GM18502 (cell line): ENCODE measurements around the gene ACAP2.
A peak's percentile ranks its signal among the peaks of the same experiment; 100 is the strongest.
"Not testable (repeated sequence)": the region's sequence is repeated elsewhere in the genome, so short reads cannot be mapped to it uniquely, and the experiment has no call there.

Experiments
- ATAC-seq: cut with Tn5 transposase; IDR thresholded peaks from one replicate; pipeline ENCODE4 v1.9.1; 2021; ENCODE audit warnings: mild to moderate bottlenecking; ENCODE audit not compliant: unreplicated experiment, poor library complexity

ACAP2 gene

GRCh38 chr3:195394700-195395099, 48.1 kb downstream of the ACAP2 start:
- peak; percentile 20 for ATAC-seq

GRCh38 chr3:195394024-195394423, 48.8 kb downstream of the ACAP2 start:
- peak; percentile 80 for ATAC-seq

- ATAC-seq, result no peak
These were observed 54.4 kb downstream of the ACAP2 start for GRCh38 chr3:195388380-195388779.

GRCh38 chr3:195386739-195387138, 56.1 kb downstream of the ACAP2 start:
- ATAC-seq, result no peak

GRCh38 chr3:195385526-195385925, 57.3 kb downstream of the ACAP2 start:
- ATAC-seq, result no peak

GRCh38 chr3:195384952-195385351, 57.9 kb downstream of the ACAP2 start:
- no peak for ATAC-seq

- no peak for ATAC-seq
These were observed 70.6 kb downstream of the ACAP2 start for GRCh38 chr3:195372220-195372619.

GRCh38 chr3:195366200-195366925, 76.5 kb downstream of the ACAP2 start:
- no peak for ATAC-seq

GRCh38 chr3:195365371-195365770, 77.4 kb downstream of the ACAP2 start:
- no peak for ATAC-seq

GRCh38 chr3:195357797-195358196, 85.0 kb downstream of the ACAP2 start:
- ATAC-seq, result not testable (repeated sequence)

GRCh38 chr3:195356151-195357086, 86.4 kb downstream of the ACAP2 start:
- ATAC-seq, result no peak

GRCh38 chr3:195354009-195354408, 88.8 kb downstream of the ACAP2 start:
- not testable (repeated sequence) for ATAC-seq

GRCh38 chr3:195352895-195353488, 89.8 kb downstream of the ACAP2 start:
- ATAC-seq, result no peak

- ATAC-seq, result no peak
These were observed 94.2 kb downstream of the ACAP2 start for GRCh38 chr3:195348426-195349115.

- ATAC-seq, result no peak
These were observed 105.1 kb downstream of the ACAP2 start for GRCh38 chr3:195337747-195338146.

GRCh38 chr3:195334967-195335366, 107.9 kb downstream of the ACAP2 start:
- ATAC-seq, result no peak

- no peak for ATAC-seq
These were observed 123.8 kb downstream of the ACAP2 start for GRCh38 chr3:195319060-195319459.

GRCh38 chr3:195312714-195313113, 130.1 kb downstream of the ACAP2 start:
- no peak for ATAC-seq

GRCh38 chr3:195307711-195308110, 135.1 kb downstream of the ACAP2 start:
- no peak for ATAC-seq

GRCh38 chr3:195306369-195306768, 136.5 kb downstream of the ACAP2 start:
- ATAC-seq, result no peak
